Measurements from ENCODE around the gene RAB44.
"Not testable (repeated sequence)": the region's sequence is repeated elsewhere in the genome, so short reads cannot be mapped to it uniquely, and the experiment has no call there.

The RAB44 gene, protein sequence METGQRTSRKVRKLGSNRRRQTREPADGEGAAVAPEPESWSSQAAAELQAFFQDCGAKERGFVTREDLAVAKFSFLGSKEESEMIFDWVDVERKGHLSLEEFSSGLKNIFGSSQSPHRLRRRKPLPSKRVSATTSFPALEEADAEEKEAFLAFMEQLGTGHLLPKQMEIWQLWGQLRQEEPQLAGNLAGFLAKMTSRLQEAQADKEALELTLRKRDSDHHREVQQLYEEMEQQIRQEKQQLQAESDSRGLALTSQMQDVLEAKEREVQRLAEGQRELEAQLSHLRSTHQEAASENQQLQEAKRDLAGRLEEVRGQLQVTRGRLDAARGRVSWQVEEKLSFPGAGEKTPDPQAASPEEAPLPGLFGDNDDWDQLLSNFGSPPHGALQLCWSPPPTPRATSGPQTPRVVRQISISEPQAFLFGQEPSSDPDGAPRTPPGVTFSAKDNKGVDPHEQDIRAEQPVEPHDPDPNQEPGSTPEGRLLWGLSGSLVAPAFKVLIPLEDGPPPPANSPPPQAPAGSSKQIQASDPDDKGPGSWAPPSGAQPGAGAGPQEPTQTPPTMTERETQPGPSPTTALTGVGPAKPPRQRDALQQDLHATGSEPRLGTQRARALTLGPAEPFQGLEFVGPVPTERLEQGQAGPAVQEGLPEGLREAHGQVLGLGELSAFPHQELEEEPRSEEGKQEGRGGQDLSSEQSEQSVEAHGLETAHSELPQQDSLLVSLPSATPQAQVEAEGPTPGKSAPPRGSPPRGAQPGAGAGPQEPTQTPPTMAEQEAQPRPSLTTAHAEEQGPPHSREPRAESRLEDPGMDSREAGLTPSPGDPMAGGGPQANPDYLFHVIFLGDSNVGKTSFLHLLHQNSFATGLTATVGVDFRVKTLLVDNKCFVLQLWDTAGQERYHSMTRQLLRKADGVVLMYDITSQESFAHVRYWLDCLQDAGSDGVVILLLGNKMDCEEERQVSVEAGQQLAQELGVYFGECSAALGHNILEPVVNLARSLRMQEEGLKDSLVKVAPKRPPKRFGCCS

DNA sequence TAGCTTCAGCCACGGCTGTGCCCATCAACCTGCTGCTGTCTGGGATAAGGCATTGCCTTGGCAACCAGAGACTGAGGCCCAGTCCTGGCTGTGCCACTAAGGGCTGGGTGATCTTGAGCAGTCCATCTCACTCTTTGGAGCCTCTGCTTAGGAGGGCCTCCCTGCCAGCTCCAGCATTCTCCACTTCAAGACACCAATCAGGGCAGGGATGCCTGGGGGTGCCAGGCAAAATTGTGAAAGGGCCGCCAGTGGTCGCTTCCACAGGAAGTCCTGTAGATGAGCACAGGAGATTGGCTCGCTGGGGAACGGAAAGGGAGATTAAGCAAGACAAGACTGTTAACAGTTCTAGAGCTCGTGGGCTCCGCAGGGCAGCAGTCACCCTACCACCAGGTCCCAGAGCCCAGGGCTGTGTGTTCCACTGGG is at the start of gene RAB44:
Gene RAB44 (plus strand): TSS at position 346 of the 423 bp plus-strand sequence. CDS start 6,410 bp downstream, outside the sequence.
- no peak for TF ChIP-seq CTCF (IDR thresholded peaks at IDR 0.05)
- TF ChIP-seq ZFX (IDR thresholded peaks at IDR 0.05; ENCODE audit: borderline replicate concordance), result no peak

GRCh38 chr6:36649086-36649485 is 48.5 kb upstream of the RAB44 start:
- TF ChIP-seq CTCF (IDR thresholded peaks at IDR 0.05) (no peak), ZFX (IDR thresholded peaks at IDR 0.05; ENCODE audit: borderline replicate concordance) (no peak)
- H3K27ac ChIP-seq, result no peak overlapping the region

More for the DNA sequence above, at the start of gene RAB44:
- no peak within 1 kb of the TSS for H3K27ac ChIP-seq

DNA sequence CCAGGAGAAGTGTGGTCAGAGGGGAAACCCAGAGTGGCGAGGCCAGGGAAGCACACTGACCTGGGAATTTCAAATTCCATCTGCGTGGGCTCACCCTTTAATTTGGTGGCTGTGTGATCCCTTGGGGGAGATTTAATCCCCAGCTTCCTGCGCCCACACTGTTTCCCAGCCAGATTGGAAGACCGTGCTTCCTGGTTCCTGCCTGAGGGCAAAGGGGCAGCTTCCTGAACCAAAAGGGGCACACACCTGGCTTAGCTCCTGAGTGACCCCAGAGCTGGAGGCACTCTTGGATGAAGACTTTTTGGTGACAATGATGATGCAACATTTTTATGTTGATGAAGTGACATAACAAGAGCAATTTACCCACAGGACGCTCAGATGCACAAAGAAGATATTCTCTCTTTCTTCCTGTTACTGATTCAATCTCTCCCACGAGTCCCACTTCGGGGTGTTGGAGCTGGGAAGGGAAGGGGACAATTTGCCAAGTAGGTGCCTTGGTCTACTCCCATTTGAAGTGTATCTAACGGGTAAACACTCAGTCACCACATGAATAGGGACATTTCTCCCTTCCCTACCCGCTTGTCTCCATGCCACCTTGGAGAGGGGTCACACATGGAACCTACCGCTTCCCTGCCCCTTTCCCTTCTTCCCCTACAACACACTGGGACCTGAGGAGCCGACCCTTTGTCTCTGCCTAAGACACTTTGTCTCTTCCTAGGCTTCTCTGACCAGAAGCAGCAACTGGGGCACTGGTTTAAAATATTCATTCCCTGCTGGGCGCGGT is 47.7 kb upstream of the RAB44 start:
- H3K27ac ChIP-seq, result no peak overlapping the region

DNA sequence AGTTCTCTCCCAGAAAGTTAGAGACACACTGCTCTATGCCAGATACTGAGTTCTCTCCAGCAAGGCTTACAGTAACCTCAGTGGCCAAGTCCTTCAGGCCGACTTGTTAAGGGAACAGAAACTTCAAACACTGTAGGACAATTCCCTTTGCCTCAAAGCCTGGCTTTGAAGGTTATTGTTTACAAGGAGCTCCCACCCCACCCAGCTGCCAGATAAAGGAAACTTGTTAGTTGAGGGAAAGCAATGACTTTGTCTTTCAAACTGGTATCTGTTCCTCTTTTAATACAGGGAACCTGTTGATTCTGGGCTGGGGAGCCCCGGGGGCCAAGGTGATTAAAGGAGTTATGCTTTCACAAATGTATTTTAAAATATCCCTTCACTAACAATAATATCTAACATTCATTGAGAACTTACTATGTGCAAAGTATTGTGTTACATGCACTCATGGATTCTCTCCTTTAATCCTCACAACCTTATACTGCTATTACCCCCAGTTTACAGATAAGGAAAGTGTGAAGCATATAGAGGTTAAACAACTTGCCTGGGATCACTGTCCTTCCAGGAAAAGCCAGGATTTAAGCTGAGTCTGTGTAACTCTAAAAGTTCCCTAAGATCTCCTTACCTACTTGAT is 46.7 kb upstream of the RAB44 start:
- TF ChIP-seq ZFX (IDR thresholded peaks at IDR 0.05; ENCODE audit: borderline replicate concordance) (no peak), CTCF (IDR thresholded peaks at IDR 0.05) (no peak)

More for the DNA sequence above, 47.7 kb upstream of the RAB44 start:
- no peak for TF ChIP-seq CTCF (IDR thresholded peaks at IDR 0.05)
- TF ChIP-seq ZFX (IDR thresholded peaks at IDR 0.05; ENCODE audit: borderline replicate concordance), result no peak

GRCh38 chr6:36651659-36652379 is 45.8 kb upstream of the RAB44 start:
- no peak overlapping the region for H3K27ac ChIP-seq
- TF ChIP-seq CTCF (IDR thresholded peaks at IDR 0.05), result no peak
- no peak for TF ChIP-seq ZFX (IDR thresholded peaks at IDR 0.05; ENCODE audit: borderline replicate concordance)

More for the DNA sequence above, 46.7 kb upstream of the RAB44 start:
- no peak overlapping the region for H3K27ac ChIP-seq

DNA sequence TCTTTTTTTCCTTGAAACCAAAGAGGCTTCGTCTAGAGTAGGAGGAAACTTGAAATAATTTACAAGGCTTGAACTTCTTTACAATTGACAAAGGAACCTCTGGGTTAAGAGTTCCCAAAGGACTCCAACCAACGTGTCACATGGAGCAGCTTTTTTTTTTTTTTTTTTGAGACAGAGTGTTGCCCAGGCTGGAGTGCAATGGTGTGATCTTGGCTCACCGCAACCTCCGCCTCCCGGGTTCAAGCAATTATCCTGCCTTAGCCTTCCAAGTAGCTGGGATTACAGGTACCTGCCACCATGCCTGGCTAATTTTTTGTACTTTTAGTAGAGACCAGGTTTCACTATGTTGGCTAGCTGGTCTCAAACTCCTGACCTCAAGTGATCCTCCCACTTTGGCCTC is 43.2 kb upstream of the RAB44 start:
- H3K27ac ChIP-seq, result not testable (repeated sequence)
